HG03175 (cell line): ENCODE data around the gene DSG4.
"Not testable (repeated sequence)": the region's sequence is repeated elsewhere in the genome, so short reads cannot be mapped to it uniquely, and the experiment has no call there.

Experiments
- ATAC-seq: cut with Tn5 transposase; IDR thresholded peaks from one replicate; pipeline ENCODE4 v1.9.1; 2021; ENCODE audit warnings: mild to moderate bottlenecking, moderate library complexity; ENCODE audit not compliant: unreplicated experiment

The DSG4 gene, protein sequence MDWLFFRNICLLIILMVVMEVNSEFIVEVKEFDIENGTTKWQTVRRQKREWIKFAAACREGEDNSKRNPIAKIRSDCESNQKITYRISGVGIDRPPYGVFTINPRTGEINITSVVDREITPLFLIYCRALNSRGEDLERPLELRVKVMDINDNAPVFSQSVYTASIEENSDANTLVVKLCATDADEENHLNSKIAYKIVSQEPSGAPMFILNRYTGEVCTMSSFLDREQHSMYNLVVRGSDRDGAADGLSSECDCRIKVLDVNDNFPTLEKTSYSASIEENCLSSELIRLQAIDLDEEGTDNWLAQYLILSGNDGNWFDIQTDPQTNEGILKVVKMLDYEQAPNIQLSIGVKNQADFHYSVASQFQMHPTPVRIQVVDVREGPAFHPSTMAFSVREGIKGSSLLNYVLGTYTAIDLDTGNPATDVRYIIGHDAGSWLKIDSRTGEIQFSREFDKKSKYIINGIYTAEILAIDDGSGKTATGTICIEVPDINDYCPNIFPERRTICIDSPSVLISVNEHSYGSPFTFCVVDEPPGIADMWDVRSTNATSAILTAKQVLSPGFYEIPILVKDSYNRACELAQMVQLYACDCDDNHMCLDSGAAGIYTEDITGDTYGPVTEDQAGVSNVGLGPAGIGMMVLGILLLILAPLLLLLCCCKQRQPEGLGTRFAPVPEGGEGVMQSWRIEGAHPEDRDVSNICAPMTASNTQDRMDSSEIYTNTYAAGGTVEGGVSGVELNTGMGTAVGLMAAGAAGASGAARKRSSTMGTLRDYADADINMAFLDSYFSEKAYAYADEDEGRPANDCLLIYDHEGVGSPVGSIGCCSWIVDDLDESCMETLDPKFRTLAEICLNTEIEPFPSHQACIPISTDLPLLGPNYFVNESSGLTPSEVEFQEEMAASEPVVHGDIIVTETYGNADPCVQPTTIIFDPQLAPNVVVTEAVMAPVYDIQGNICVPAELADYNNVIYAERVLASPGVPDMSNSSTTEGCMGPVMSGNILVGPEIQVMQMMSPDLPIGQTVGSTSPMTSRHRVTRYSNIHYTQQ

DNA sequence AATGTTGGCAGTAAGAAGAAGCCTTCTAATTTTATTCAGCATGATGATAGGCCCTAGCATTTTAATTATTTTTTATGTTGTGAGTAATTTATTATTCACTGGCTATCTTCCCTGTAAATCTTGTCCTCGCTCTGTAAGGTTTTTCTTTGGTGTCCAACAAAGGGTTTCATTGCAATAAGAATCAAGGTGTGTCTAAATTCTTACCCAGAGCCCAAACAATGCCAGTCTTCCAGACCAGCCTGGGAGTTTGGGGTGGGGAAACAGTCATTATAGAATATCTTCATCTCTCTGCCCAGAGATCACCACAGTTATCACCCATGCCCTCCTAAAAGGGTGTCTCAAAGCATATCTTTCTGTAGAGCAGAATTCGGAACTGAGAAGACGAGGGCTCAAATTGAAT, at the start of gene DSG4:
DSG4 (plus strand) TSS at position 301 of the 400 bp plus-strand sequence. CDS start 135 bp downstream, outside the sequence.
- no peak for ATAC-seq

DNA sequence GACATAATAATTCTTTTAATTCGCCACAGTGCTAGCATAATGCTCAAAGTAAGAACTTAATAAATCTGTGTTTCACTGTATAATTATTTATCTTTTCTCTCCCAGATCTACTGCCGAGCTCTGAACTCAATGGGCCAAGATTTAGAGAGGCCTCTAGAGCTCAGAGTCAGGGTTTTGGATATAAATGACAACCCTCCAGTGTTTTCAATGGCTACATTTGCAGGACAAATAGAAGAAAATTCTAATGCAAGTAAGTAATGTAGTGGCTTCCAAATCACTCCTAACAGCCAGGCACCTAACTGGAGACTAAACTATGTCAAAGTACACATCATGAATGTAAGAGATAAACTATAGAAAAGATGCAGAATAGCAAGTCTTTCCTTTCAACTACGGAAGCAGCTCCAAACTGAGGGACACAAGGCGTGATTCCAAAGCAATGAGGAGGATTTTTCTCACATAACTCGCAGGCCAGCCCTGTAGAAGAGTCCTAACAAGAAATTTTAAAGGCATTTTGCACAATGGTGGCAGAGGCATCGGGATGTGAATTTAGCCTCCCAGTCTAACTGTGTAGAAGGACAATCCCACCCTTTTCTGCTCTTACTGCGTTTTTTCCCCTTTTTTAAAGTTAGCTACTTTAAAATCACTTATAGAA, 46.7 kb upstream of the DSG4 start:
- no peak for ATAC-seq

DNA sequence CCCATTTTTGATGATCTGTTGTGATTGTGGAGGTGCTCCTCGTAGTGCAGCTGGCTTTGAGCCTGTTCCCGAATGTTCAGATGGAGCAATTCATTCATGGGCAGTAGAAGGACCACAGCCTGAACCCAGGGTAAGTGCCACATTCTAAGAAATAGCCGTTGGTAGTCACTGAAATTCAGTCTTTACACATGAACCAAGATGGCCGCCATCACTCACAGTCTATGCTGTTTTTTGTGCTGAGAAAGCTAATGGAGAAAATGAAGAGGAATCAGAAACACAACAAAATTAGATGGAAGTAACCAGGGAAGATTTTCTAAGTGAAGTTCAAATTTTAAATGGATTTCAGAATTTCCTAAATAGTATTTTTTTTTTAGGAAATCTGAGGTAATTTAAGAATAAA, 33.1 kb upstream of the DSG4 start:
- ATAC-seq = no peak

DNA sequence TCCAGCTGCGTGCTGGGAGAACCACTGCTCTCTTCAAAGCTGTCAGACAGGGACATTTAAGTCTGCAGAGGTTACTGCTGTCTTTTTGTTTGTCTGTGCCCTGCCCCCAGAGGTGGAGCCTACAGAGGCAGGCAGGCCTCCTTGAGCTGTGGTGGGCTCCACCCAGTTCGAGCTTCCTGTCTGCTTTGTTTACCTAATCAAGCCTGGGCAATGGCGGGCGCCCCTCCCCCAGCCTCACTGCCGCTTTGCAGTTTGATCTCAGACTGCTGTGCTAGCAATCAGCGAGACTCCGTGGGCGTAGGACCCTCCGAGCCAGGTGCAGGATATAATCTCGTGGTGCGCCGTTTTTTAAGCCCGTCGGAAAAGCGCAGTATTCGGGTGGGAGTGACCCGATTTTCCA, 23.2 kb upstream of the DSG4 start:
- not testable (repeated sequence) for ATAC-seq

DNA sequence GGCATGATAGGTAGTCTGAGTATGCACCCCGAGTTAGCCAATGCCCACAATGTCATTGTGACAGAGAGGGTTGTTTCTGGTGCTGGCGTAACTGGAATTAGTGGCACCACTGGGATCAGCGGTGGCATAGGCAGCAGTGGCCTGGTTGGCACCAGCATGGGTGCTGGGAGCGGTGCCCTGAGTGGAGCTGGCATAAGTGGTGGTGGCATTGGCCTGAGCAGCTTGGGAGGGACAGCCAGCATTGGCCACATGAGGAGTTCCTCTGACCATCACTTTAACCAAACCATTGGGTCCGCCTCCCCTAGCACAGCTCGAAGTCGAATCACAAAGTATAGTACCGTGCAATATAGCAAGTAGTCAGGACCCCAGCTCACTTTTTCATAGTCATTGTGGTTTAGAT, 21.6 kb upstream of the DSG4 start:
- ATAC-seq = no peak

DNA sequence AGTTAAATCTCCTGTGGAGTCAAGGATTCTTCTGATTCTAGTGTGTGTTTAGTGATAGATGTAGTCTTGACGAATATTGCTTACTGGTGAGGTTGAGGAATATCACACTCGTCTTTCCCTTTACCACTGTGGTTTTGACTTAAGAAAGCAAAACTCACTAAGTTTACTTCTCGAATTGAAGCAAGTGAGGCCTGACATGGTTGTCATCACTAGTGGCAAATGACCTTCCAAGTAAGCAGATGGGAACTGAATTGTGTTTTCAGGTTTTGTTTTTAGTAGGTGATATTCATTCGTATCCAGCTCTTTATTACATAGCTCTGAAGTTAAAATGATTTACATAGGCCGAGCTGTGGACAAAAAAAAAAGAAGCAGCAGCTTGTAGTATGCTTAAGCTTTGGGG, 20.6 kb upstream of the DSG4 start:
- ATAC-seq = no peak

DNA sequence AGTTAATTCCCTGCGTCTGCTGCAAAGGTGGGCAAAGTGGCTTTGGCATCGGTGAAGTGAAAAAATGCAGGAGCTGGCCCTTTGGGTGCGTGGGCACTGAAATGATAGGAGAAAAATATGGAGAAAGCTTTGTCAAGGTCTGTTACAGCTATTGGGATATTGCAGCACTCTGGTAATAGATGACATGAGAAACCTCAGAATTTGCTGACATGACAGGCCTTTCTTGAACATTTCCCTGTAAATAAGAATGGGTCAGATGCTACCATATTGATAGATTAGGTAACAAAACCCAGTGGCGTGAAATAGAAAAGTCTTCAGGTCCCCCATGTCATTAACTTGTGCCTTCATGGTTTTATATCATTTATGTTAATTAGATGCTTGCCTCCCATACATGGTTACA, 12.4 kb upstream of the DSG4 start:
- no peak for ATAC-seq

DNA sequence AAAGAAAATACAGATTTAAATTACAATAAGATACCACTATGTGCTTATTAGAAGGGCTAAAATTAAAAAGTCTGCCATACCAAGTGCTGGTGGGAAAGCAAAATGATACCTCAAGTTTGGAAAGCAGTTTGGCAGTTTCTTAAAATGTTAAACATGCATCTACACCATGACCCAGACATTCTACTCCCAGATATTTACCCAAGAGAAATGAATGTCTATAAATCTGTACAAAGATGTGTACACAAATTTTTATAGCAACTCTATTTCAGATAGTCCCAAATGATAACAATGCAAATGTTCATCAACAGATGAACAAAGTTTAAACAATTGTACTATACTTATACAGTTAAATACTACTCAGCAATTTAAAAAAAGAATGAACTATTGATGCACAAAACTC, 7.1 kb upstream of the DSG4 start:
- ATAC-seq = no peak

DNA sequence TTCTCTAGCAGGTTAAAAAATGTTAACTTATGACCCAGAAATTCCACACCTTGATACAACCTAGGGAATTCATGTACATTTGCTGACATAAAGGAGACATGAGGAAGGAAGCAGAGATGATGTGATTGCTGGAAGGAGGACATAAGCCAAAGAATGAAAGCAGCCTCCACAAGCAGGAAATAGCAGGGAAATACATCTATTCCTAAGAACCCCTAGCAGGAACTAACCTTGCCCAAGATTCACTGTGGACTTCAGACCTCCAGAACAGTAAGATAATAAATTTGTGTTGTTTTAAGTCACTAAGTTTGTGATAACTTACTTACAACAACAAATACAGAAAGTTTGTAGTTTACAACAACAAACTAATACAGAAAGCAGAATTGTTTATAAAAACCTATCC, 4.6 kb upstream of the DSG4 start:
- ATAC-seq = no peak

DNA sequence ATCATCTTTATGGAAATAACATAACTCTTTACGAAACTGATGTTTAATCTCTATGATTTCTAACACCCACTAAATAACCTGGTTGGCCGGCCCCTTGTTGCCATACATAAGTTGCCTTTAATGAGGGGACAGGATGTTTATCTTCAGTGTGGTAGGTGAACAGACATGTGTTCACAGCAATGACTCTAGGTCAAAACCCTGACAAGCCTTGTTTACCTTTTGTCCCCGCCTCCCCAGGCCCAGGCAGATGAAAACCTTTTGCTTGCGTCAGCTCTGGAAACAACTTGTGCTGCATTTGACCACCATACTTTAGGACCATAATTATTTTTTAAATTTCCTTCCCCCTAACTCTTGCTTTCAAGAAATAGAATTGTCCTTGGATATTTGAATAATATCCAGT, 2.9 kb upstream of the DSG4 start:
- no peak for ATAC-seq

DNA sequence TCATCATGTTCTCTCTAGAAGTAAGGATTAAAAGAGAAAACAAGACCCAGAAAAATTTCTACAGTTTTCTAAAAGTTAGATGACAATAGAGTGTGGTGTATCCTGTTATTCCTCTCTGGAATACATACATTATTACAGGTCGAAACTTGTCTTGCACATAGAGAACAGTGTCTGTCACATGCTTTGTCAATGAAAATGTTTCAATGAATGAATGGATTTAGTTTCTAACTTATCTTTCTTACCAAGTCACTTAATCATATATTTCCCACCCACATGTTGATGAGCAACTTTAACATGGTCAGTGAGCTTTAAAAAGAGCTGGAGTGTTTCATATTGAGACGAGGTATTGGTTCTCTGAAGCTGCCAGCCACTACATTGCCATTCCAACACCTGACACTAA, 4.3 kb downstream of the DSG4 start:
- ATAC-seq = no peak

DNA sequence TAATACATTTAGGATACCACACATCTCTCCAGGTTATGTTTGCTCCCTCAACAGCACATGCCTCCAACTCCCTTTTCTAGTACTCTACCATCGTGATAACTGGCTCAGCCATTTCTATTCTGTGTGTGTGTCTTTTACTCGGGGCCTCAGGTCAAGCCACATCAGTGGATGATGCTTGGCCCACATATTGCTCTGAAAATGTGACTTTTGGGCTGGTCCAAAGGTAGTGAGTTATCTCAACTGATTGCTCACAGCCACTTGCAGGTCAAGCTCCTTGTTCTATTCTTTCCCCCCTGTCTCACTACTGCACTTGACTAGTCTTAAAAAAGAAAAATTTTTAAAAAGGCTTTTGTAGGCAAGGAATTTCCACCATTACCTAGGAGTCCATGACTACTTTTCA, 5.5 kb downstream of the DSG4 start:
- ATAC-seq = no peak

DNA sequence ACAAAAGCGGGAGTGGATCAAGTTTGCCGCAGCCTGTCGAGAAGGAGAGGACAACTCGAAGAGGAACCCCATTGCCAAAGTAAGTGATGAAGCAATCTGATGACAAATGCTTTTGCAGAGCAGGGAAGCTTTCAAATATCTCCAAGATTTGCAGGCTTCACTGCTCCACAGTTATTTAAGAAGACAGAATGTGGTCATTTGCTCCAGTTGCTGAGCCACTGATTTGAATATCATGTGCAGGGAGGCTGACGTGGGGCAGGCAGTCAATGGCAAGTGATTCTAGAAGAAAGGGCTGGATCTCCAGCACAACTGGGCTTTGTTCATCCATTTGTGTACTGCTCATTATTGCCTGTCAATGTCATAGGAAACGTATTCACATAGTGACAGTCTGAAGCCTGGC, 10.2 kb downstream of the DSG4 start:
- no peak for ATAC-seq

DNA sequence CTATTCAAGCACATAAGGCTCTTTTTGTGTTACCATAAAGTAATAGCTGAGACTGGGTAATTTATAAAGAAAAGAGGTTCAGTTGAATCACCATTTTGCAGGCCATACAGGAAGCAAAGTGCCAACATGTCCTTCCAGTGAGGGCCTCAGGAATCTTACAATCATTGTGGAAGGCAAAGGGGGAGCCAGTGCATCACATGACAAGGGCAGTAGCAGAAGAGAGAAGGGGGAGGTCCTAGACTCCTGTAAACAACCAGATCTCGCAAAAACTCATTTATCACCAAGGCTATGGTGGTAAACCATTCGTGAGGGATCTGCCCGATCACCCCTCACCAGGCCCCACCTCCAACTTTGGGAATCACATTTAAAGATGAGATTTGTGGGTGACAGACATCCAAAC, 16.7 kb downstream of the DSG4 start:
- ATAC-seq = no peak

DNA sequence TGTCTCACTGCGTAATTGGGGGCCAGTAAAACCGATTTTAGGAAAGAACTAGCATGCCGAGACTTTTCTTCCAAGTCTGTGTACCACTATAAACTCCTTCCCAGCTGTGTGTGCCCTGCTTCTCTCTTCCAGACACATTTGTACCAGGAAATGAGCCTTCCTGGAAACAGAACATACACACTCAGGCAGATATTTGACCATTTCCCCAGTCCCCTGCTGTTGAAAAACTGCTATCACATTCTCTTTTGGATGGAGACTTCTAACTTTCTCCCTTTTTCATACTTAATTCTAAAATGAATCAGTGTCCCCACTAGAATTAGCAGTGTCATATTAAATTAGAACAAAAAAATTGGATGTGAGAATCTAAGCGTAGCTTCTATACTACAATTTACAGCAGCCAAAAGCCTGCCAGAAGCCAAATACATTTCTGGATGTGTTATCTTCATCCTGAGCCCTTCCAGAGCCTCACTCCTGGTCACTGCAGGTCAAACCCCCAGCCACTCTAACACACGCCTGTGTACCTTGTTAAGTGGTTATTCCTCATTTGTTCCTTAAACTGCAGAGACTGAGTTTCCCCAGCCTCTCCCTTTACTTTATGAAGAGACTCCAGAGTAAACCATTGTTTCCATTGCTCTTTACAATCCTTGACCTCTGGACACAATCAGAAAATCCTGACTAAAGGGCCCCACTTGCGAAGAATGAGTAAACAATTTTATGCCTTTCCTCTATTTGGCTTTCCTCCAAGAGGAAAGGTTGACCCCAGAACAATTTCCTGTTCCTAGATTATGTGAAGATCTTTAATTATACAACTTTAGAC, 20.4 kb downstream of the DSG4 start:
- ATAC-seq = no peak

DNA sequence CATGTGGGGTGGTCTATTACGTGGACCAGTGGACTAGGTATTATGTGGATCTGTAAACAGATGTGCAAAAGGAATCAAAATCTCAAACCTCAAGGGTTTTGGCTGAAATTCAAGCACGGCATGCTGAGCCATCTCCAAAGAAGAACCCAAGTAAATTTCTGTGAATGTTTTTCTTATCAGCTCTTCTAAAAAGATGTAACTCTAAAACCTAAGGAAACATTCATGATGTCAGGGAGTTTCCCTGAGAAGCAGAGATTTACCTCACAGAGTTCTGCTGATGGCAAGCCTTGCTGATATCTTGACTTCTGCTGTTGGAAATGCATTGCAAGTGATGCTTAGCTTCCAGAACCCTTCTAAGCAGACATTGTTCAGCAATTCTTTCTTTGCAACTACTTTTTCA, 21.6 kb downstream of the DSG4 start:
- no peak for ATAC-seq

DNA sequence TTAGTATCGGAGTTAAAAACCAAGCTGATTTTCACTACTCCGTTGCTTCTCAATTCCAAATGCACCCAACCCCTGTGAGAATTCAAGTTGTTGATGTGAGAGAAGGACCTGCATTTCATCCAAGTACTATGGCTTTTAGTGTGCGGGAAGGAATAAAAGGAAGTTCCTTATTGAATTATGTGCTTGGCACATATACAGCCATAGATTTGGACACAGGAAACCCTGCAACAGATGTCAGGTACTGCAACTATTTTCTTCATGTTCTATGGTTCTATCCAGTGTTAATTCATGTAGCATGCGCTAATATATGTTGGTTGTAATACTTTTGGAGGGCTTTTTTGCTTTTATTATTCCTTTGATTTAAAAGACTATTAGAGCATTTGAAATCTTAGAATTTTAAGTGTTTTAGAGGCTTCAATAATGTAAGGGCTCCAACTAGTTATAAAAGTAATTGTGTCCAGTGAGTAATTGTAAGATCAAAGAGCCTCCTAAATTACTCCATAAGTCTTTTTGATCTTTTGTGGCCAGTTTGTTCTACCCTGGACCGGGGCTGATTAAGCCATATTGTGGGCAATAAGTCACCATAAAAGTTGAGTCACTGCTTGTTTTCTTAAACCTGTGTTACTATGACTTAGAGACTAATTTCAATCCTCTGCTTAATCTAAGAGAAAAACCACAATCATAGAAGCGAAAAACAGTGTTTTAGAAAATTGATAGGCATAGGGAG, 22.9 kb downstream of the DSG4 start:
- no peak for ATAC-seq

DNA sequence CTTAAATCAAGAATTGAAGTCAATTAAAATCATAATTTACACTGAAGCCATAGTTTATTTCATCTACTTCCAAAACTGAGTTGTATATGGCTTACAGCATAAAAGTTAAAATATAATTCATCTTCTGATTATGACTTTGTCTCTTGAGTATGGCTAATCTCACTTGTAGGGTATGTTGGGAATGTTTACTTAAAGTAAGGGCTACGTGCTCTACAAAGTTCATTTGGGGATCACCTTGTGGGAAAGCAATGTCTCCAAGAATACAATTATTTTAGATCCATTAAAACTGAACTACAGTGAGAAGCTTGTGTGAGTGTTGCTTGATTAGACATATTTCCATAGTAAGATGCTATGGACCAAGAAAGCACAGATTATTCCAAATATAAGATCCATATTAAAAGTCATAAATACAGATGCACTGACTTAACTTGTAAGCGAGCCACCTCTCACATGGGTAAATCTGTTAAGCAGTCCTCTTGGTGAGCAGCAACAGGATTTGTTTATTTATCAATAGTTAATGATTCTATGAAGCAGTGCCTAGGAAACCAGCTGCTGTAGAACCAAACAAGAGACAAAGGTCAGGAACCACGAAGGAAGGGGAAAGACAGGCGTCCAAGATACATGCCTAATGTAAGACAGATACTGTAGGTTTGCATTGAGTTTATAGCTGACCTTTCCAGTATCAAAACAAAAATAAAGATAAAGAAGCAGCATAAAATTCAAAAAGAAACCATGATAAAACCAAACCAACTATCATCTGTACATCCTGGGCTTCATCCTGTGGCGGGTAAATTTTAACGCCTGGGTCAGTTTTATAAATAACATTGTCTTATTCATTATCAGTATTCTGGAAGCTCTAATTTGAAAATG, 24.8 kb downstream of the DSG4 start:
- ATAC-seq = no peak

DNA sequence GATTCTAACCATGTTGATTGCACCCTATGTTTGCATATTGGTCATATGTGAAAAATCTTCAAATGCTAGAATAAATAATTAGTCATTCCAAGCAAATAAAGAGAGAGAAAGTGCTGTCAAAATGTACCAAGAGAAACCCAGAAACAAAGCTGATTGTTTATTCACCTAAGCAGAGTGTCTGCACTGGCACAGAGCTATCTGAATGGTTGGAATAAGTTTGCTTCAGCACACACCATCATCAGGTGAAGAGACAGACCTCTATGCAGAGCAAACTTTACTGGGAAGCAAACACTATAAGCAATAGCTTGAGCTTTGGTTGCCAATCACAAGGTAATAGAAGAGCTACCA, 25.4 kb downstream of the DSG4 start:
- ATAC-seq = no peak
